HL-60 (cell line): ENCODE data around the gene TMEM217.

Experiments
- CTCF ChIP-seq: IDR thresholded peaks from one replicate; pipeline ENCODE4 v1.5.1; 2011; ENCODE audit warnings: low read length, control low read depth, inconsistent platforms; ENCODE audit not compliant: insufficient read depth
- GABPA ChIP-seq: IDR thresholded peaks from 2 replicates; pipeline ENCODE4 v1.6.1; 2012; ENCODE audit warnings: low read depth
- POLR2AphosphoS5 ChIP-seq: IDR thresholded peaks from 2 replicates; pipeline ENCODE4 v1.6.1; 2012; ENCODE audit warnings: low read depth
- REST ChIP-seq: IDR thresholded peaks from 2 replicates; pipeline ENCODE4 v1.6.1; 2012; ENCODE audit warnings: low read depth; ENCODE audit not compliant: insufficient replicate concordance
- SPI1 ChIP-seq: IDR thresholded peaks from 2 replicates; pipeline ENCODE4 v1.6.1; 2012; ENCODE audit warnings: low read depth, mild to moderate bottlenecking, borderline replicate concordance

GRCh38 chr6:37200085-37200484 is 57.9 kb downstream of the TMEM217 start:
- TF ChIP-seq POLR2AphosphoS5: no peak
- TF ChIP-seq CTCF: no peak
- TF ChIP-seq SPI1: no peak
- no peak for TF ChIP-seq REST
- TF ChIP-seq GABPA: no peak
